Trophoblast cell (in vitro differentiated cells and primary cell): ENCODE measurements around the gene ARHGEF12.

Experiments used
- DNase-seq, 2 donors: peaks; one replicate each; pipeline ENCODE4 v3.0.0-alpha.2; 2016
- H2AFZ ChIP-seq: 2 replicates; pipeline ENCODE4 v1.6.1; 2013; ENCODE audit warnings: low read length, moderate library complexity, mild to moderate bottlenecking; ENCODE audit not compliant: insufficient read depth, poor library complexity
- H2AK5ac ChIP-seq: 2 replicates; pipeline ENCODE4 v1.6.1; 2013; ENCODE audit warnings: mild to moderate bottlenecking, low read length
- H2BK120ac ChIP-seq: 2 replicates; pipeline ENCODE4 v1.6.1; 2013; ENCODE audit warnings: low read length, mild to moderate bottlenecking, moderate library complexity; ENCODE audit not compliant: insufficient read depth, poor library complexity
- H2BK12ac ChIP-seq: 2 replicates; pipeline ENCODE4 v1.6.1; 2013; ENCODE audit warnings: mild to moderate bottlenecking, low read length, moderate library complexity
- H2BK5ac ChIP-seq: 2 replicates; pipeline ENCODE4 v1.6.1; 2013; ENCODE audit warnings: low read length, low read depth, moderate library complexity, mild to moderate bottlenecking; ENCODE audit not compliant: poor library complexity
- H3K14ac ChIP-seq: 2 replicates; pipeline ENCODE4 v1.6.1; 2013; ENCODE audit warnings: mild to moderate bottlenecking, low read length
- H3K18ac ChIP-seq: 2 replicates; pipeline ENCODE4 v1.6.1; 2013; ENCODE audit warnings: mild to moderate bottlenecking, low read length
- H3K23ac ChIP-seq: 2 replicates; pipeline ENCODE4 v1.6.1; 2013; ENCODE audit warnings: low read length
- H3K27ac ChIP-seq: 2 replicates; pipeline ENCODE4 v1.5.1; 2013; ENCODE audit warnings: low read depth, mild to moderate bottlenecking, inconsistent platforms, low read length, moderate library complexity
- H3K27me3 ChIP-seq: 2 replicates; pipeline ENCODE4 v1.6.1; 2013; ENCODE audit warnings: inconsistent platforms, mild to moderate bottlenecking, low read length, moderate library complexity; ENCODE audit not compliant: insufficient read depth
- H3K36me3 ChIP-seq, 2 experiments: 1 replicate in 1 of 2; 2 replicates in 1 of 2; pipeline ENCODE4 v1.6.1; 2013; ENCODE audit warnings: low read length in 2 of 2, mild to moderate bottlenecking in 2 of 2, moderate library complexity in 1 of 2; ENCODE audit not compliant: insufficient read depth in 2 of 2, control insufficient read depth in 1 of 2
- H3K4ac ChIP-seq: 2 replicates; pipeline ENCODE4 v1.6.1; 2013; ENCODE audit warnings: low read depth, mild to moderate bottlenecking, low read length, moderate library complexity
- H3K4me1 ChIP-seq, 2 experiments: 1 replicate in 1 of 2; 2 replicates in 1 of 2; pipeline ENCODE4 v1.6.1; 2013; ENCODE audit warnings: low read length in 2 of 2, mild to moderate bottlenecking in 2 of 2, moderate library complexity in 1 of 2; ENCODE audit not compliant: insufficient read depth in 2 of 2, control insufficient read depth in 1 of 2
- H3K4me2 ChIP-seq: 2 replicates; pipeline ENCODE4 v1.6.1; 2013; ENCODE audit warnings: inconsistent platforms, mild to moderate bottlenecking, low read length, moderate library complexity
- H3K4me3 ChIP-seq: 2 replicates; pipeline ENCODE4 v1.5.1; 2013; ENCODE audit warnings: mild to moderate bottlenecking, low read depth, low read length, inconsistent platforms
- H3K79me1 ChIP-seq: one replicate; pipeline ENCODE4 v1.6.1; 2013; ENCODE audit warnings: low read length
- H3K79me2 ChIP-seq: 2 replicates; pipeline ENCODE4 v1.6.1; 2013; ENCODE audit warnings: low read length, mild to moderate bottlenecking; ENCODE audit not compliant: control insufficient read depth, insufficient read depth, poor library complexity
- H3K9ac ChIP-seq: 2 replicates; pipeline ENCODE4 v1.6.1; 2013; ENCODE audit warnings: mild to moderate bottlenecking, low read length
- H3K9me3 ChIP-seq: 2 replicates; pipeline ENCODE4 v1.6.1; 2013; ENCODE audit warnings: low read depth, mild to moderate bottlenecking, control low read depth, inconsistent platforms, low read length; ENCODE audit not compliant: insufficient read depth
- H4K12ac ChIP-seq: 2 replicates; pipeline ENCODE4 v1.6.1; 2013; ENCODE audit warnings: low read depth, mild to moderate bottlenecking, low read length, moderate library complexity
- H4K8ac ChIP-seq: 2 replicates; pipeline ENCODE4 v1.6.1; 2013; ENCODE audit warnings: low read depth, mild to moderate bottlenecking, low read length, moderate library complexity
- H4K91ac ChIP-seq: one replicate; pipeline ENCODE4 v1.6.1; 2013; ENCODE audit warnings: low read depth, mild to moderate bottlenecking, low read length, moderate library complexity
- WGBS: extraction: QIAGEN DNeasy Blood & Tissue Kit; methylation state at CpG from one replicate; pipeline ENCODE4 v1.1.7; 2013; ENCODE audit warnings: missing lambda C conversion rate; ENCODE audit not compliant: insufficient read length, insufficient coverage; ENCODE audit errors: extremely low coverage; 5-methylcytosine and 5-hydroxymethylcytosine counted together

Gene ARHGEF12

GRCh38 chr11:120431633-120432032 is 95.4 kb downstream of the ARHGEF12 start:
- Histone ChIP-seq H3K23ac (no peak overlapping the region), H3K27ac (no peak overlapping the region), H3K36me3 (peaks cover 2 to 7% of the 10 kb centered on the region in 2 experiments), H3K27me3 (no peaks in the 10 kb centered on the region), H3K79me1 (no peaks in the 10 kb centered on the region), H3K4ac (no peak overlapping the region), H3K14ac (no peak overlapping the region), H3K79me2 (no peaks in the 10 kb centered on the region), H4K12ac (no peak overlapping the region), H4K91ac (no peak overlapping the region), H3K4me2 (no peak overlapping the region), H3K9me3 (no peaks in the 10 kb centered on the region), H3K18ac (no peak overlapping the region), H2AK5ac (no peak overlapping the region), H2BK12ac (no peak overlapping the region), H3K4me3 (no peak overlapping the region), H3K4me1 (no peaks in the 10 kb centered on the region), H2BK120ac (no peak overlapping the region), H2BK5ac (no peak overlapping the region), H2AFZ (no peak overlapping the region), H4K8ac (no peak overlapping the region), H3K9ac (no peak overlapping the region)
- DNase-seq = no peak
- WGBS = no CpG with 5 or more reads among the region's 3 CpGs

GRCh38 chr11:120432056-120433018 is 96.1 kb downstream of the ARHGEF12 start:
- Histone ChIP-seq H3K23ac (no peak overlapping the region), H4K8ac (no peak overlapping the region), H3K36me3 (peaks cover 2 to 5% of the 10 kb centered on the region in 2 experiments), H3K9me3 (no peaks in the 10 kb centered on the region), H3K4me2 (no peak overlapping the region), H2BK5ac (no peak overlapping the region), H3K18ac (no peak overlapping the region), H4K91ac (no peak overlapping the region), H3K4ac (no peak overlapping the region), H2AK5ac (no peak overlapping the region), H3K9ac (no peak overlapping the region), H2BK12ac (no peak overlapping the region), H3K79me1 (no peaks in the 10 kb centered on the region), H3K4me1 (no peaks in the 10 kb centered on the region), H3K27ac (no peak overlapping the region), H3K14ac (no peak overlapping the region), H3K4me3 (no peak overlapping the region), H3K79me2 (no peaks in the 10 kb centered on the region), H3K27me3 (no peaks in the 10 kb centered on the region), H2AFZ (no peak overlapping the region), H2BK120ac (no peak overlapping the region), H4K12ac (no peak overlapping the region)
- whole genome bisulfite sequencing = no CpG with 5 or more reads among the region's 4 CpGs
- peak; percentile 2 to 13 for DNase-seq

- no peak overlapping the region for H3K18ac ChIP-seq
- no peaks in the 10 kb centered on the region for H3K4me1 ChIP-seq
- H3K79me1 ChIP-seq = no peaks in the 10 kb centered on the region
- H2BK5ac ChIP-seq = no peak overlapping the region
- no peak for DNase-seq
- H2BK120ac ChIP-seq = no peak overlapping the region
- no peak overlapping the region for H2BK12ac ChIP-seq
- H3K9me3 ChIP-seq = no peaks in the 10 kb centered on the region
- H3K27me3 ChIP-seq = no peaks in the 10 kb centered on the region
- H3K14ac ChIP-seq = no peak overlapping the region
- H2AK5ac ChIP-seq = no peak overlapping the region
- no peak overlapping the region for H2AFZ ChIP-seq
- no peak overlapping the region for H4K8ac ChIP-seq
- H3K4me2 ChIP-seq = no peak overlapping the region
- no peak overlapping the region for H3K4ac ChIP-seq
- H3K23ac ChIP-seq = no peak overlapping the region
- no peaks in the 10 kb centered on the region for H3K79me2 ChIP-seq
- H4K12ac ChIP-seq = no peak overlapping the region
- no peak overlapping the region for H4K91ac ChIP-seq
- H3K36me3 ChIP-seq = peaks cover 3 to 8% of the 10 kb centered on the region in 2 experiments
- H3K9ac ChIP-seq = no peak overlapping the region
- no peak overlapping the region for H3K27ac ChIP-seq
- WGBS = no CpG with 5 or more reads among the region's 5 CpGs
- no peak overlapping the region for H3K4me3 ChIP-seq
Measured at GRCh38 chr11:120441592-120441991, 105.4 kb downstream of the ARHGEF12 start.

- H3K4me2 ChIP-seq = no peak overlapping the region
- DNase-seq = no peak
- H3K4ac ChIP-seq = no peak overlapping the region
- no peaks in the 10 kb centered on the region for H3K9me3 ChIP-seq
- H3K27me3 ChIP-seq = no peaks in the 10 kb centered on the region
- no peak overlapping the region for H3K23ac ChIP-seq
- H3K4me3 ChIP-seq = no peak overlapping the region
- H3K79me2 ChIP-seq = no peaks in the 10 kb centered on the region
- H2BK5ac ChIP-seq = no peak overlapping the region
- H3K9ac ChIP-seq = no peak overlapping the region
- no peaks in the 10 kb centered on the region for H3K79me1 ChIP-seq
- H3K18ac ChIP-seq = no peak overlapping the region
- H2AFZ ChIP-seq = no peak overlapping the region
- WGBS = no CpG with 5 or more reads among the region's 3 CpGs
- H3K36me3 ChIP-seq = peaks cover 3 to 12% of the 10 kb centered on the region in 2 experiments
- H2AK5ac ChIP-seq = no peak overlapping the region
- H2BK120ac ChIP-seq = no peak overlapping the region
- no peak overlapping the region for H3K14ac ChIP-seq
- H3K4me1 ChIP-seq = no peaks in the 10 kb centered on the region
- H4K12ac ChIP-seq = no peak overlapping the region
- no peak overlapping the region for H3K27ac ChIP-seq
- H2BK12ac ChIP-seq = no peak overlapping the region
- no peak overlapping the region for H4K91ac ChIP-seq
- no peak overlapping the region for H4K8ac ChIP-seq
Measured at GRCh38 chr11:120442031-120442430, 105.8 kb downstream of the ARHGEF12 start.
